Stimulated activated CD4-positive, alpha-beta T cell treated with anti-CD3 and anti-CD28 coated beads, Interleukin-4, amount 100 ng/mL, for 1 hour (primary cell): Measurements from ENCODE around the gene NMRAL1.

Source experiments
- DNase-seq: peaks from one replicate; pipeline ENCODE4 v3.0.0-alpha.2; 2020

NMRAL1 gene

GRCh38 chr16:4420505-4421105 is 53.8 kb downstream of the NMRAL1 start:
- no peak for DNase-seq

GRCh38 chr16:4419402-4419959 is 54.9 kb downstream of the NMRAL1 start:
- no peak for DNase-seq

GRCh38 chr16:4416200-4417032 is 58.0 kb downstream of the NMRAL1 start, which contains the start of gene CORO7:
Gene CORO7 (minus strand): TSS chr16:4416596. CDS start chr16:4416518, 78 bp downstream.
- DNase-seq = peak; percentile 99

GRCh38 chr16:4415538-4416199 is 58.8 kb downstream of the NMRAL1 start:
- peak; percentile 57 for DNase-seq

- peak; percentile 74 for DNase-seq
Observed at GRCh38 chr16:4414187-4414917, 60.1 kb downstream of the NMRAL1 start.

GRCh38 chr16:4412854-4413253 is 61.6 kb downstream of the NMRAL1 start:
- no peak for DNase-seq

- DNase-seq = no peak
Observed at GRCh38 chr16:4412159-4412558, 62.3 kb downstream of the NMRAL1 start.
